Measurements from ENCODE around the gene KLRG1.

Gene KLRG1

DNA sequence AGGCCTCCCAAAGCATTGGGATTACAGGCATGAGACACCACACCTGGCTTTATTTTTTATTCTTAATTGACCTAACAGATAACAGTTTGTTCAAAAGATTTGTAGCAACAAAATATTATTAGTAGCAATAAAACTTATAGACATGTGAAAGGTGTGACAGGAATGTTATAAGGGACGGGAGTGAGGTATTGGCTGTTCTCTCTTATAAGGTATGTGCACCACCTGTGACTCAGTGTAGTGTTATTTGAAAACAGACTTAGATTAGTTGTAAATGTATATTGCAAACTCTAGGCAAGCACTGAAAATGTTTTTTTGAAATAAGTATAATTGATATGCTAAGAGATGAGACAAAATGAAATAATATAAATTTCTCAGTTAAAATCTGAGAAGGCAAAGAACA, 57.8 kb downstream of the KLRG1 start:
- no peaks in the 10 kb centered on the region for H4K20me1 ChIP-seq (ENCODE audit: low read depth, low read length)
- H3K9ac ChIP-seq (ENCODE audit: low read length), result no peak overlapping the region
- no peak overlapping the region for H2AFZ ChIP-seq (ENCODE audit: low read depth, low read length, severe bottlenecking)
- no peaks in the 10 kb centered on the region for H3K36me3 ChIP-seq (ENCODE audit: low read length)
- TF ChIP-seq, protein P1, sequence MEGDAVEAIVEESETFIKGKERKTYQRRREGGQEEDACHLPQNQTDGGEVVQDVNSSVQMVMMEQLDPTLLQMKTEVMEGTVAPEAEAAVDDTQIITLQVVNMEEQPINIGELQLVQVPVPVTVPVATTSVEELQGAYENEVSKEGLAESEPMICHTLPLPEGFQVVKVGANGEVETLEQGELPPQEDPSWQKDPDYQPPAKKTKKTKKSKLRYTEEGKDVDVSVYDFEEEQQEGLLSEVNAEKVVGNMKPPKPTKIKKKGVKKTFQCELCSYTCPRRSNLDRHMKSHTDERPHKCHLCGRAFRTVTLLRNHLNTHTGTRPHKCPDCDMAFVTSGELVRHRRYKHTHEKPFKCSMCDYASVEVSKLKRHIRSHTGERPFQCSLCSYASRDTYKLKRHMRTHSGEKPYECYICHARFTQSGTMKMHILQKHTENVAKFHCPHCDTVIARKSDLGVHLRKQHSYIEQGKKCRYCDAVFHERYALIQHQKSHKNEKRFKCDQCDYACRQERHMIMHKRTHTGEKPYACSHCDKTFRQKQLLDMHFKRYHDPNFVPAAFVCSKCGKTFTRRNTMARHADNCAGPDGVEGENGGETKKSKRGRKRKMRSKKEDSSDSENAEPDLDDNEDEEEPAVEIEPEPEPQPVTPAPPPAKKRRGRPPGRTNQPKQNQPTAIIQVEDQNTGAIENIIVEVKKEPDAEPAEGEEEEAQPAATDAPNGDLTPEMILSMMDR (IDR thresholded peaks at IDR 0.05; ENCODE audit: insufficient read depth, low read length, poor library complexity, severe bottlenecking), result no peak
- TF ChIP-seq EZH2phosphoT487 (conservative IDR thresholded peaks at IDR 0.05; ENCODE audit: low read length), result no peak
- H3K27me3 ChIP-seq (ENCODE audit: low read length), result no peaks in the 10 kb centered on the region
- H3K27ac ChIP-seq (ENCODE audit: low read depth, low read length), result no peak overlapping the region
- no peaks in the 10 kb centered on the region for H3K9me3 ChIP-seq (ENCODE audit: insufficient read depth, low read length)
- no peaks in the 10 kb centered on the region for H3K9me2 ChIP-seq (replicated peaks; ENCODE audit: insufficient read depth, low read length)
- H3K79me2 ChIP-seq (ENCODE audit: insufficient read depth, low read length), result no peaks in the 10 kb centered on the region
- H3K4me3 ChIP-seq (ENCODE audit: insufficient read depth, low read length, poor library complexity, severe bottlenecking), result no peak overlapping the region
- no peaks in the 10 kb centered on the region for H3F3A ChIP-seq (ENCODE audit: insufficient read depth)
- H3K4me2 ChIP-seq (ENCODE audit: low read depth, low read length, poor library complexity, severe bottlenecking), result no peak overlapping the region

DNA sequence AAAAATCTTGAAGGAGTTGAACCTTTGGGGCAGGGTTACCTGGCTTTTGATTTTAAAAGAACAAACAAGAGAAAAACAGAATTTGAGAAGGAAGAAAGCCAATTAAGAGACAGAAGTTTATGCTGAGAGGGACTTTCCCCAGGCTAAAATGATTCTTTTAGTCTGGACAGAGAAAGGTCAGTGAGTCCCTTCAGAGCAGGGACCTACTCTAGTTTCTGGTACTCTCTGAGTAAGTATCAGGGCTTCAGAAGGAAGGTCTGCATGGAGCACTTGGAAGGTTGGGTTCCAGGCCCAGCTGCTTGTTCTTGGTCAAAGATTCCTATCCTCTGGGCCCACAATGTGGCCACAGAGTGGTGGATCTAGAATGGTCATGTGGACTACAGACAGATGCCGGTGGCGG, 59.6 kb downstream of the KLRG1 start:
- H3K79me2 ChIP-seq (ENCODE audit: insufficient read depth, low read length), result no peaks in the 10 kb centered on the region
- no peak overlapping the region for H3K27ac ChIP-seq (ENCODE audit: low read depth, low read length)
- H3K9me3 ChIP-seq (ENCODE audit: insufficient read depth, low read length), result no peaks in the 10 kb centered on the region
- no peaks in the 10 kb centered on the region for H3K27me3 ChIP-seq (ENCODE audit: low read length)
- no peak overlapping the region for H2AFZ ChIP-seq (ENCODE audit: low read depth, low read length, severe bottlenecking)
- H3K9me2 ChIP-seq (replicated peaks; ENCODE audit: insufficient read depth, low read length), result no peaks in the 10 kb centered on the region
- TF ChIP-seq, protein P1 (IDR thresholded peaks at IDR 0.05; ENCODE audit: insufficient read depth, low read length, poor library complexity, severe bottlenecking), result no peak
- TF ChIP-seq EZH2phosphoT487 (conservative IDR thresholded peaks at IDR 0.05; ENCODE audit: low read length), result no peak
- no peaks in the 10 kb centered on the region for H3K36me3 ChIP-seq (ENCODE audit: low read length)
- H3F3A ChIP-seq (ENCODE audit: insufficient read depth), result no peaks in the 10 kb centered on the region
- H4K20me1 ChIP-seq (ENCODE audit: low read depth, low read length), result no peaks in the 10 kb centered on the region
- no peak overlapping the region for H3K4me3 ChIP-seq (ENCODE audit: insufficient read depth, low read length, poor library complexity, severe bottlenecking)
- H3K4me2 ChIP-seq (ENCODE audit: low read depth, low read length, poor library complexity, severe bottlenecking), result no peak overlapping the region
- H3K9ac ChIP-seq (ENCODE audit: low read length), result no peak overlapping the region

DNA sequence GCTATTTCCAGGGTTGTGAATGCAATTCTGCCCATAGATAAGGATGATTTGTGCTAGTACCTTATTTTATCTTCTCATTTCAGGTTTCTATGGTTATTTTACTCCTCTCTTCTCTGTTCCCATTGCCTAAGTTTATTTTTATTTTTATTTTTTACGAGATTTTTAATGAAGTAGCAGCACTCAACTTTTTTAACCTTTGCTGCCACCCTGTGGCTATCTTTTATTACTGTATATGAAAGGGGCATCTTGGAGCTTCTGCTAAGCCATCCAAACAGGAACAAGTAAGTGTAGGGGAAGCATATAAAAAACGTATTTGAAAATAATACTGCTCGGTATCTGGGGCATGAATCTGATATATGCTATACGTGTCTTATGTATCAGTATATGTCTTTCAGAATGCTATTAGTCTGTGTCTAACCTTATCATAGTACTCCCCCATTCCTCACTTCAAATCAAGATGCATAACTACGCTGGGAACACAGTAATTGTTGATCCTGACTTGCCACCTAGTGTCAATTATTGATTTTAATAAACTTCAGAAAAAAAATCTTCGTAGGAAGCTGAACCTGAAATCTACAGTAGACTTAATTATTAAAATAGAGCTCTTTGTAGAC, 60.3 kb downstream of the KLRG1 start:
- Histone ChIP-seq H3K36me3 (ENCODE audit: low read length) (no peaks in the 10 kb centered on the region), H3K9ac (ENCODE audit: low read length) (no peak overlapping the region), H4K20me1 (ENCODE audit: low read depth, low read length) (no peaks in the 10 kb centered on the region), H3K4me2 (ENCODE audit: low read depth, low read length, poor library complexity, severe bottlenecking) (no peak overlapping the region), H2AFZ (ENCODE audit: low read depth, low read length, severe bottlenecking) (no peak overlapping the region), H3K27ac (ENCODE audit: low read depth, low read length) (no peak overlapping the region), H3K4me3 (ENCODE audit: insufficient read depth, low read length, poor library complexity, severe bottlenecking) (no peak overlapping the region), H3K79me2 (ENCODE audit: insufficient read depth, low read length) (no peaks in the 10 kb centered on the region), H3K9me3 (ENCODE audit: insufficient read depth, low read length) (no peaks in the 10 kb centered on the region), H3F3A (ENCODE audit: insufficient read depth) (no peaks in the 10 kb centered on the region), H3K9me2 (replicated peaks; ENCODE audit: insufficient read depth, low read length) (no peaks in the 10 kb centered on the region), H3K27me3 (ENCODE audit: low read length) (no peaks in the 10 kb centered on the region)
- TF ChIP-seq, protein P1 (IDR thresholded peaks at IDR 0.05; ENCODE audit: insufficient read depth, low read length, poor library complexity, severe bottlenecking), result no peak
